ENCODE measurements around the gene C9orf153. TPM values are rescaled to one million over a fixed set of nuclear protein-coding genes. Genes with fewer than 3 reads are reported as not detected.
"Not testable (repeated sequence)": the region's sequence is repeated elsewhere in the genome, so short reads cannot be mapped to it uniquely, and the experiment has no call there.

C9orf153 gene
- total RNA-seq, 1 donor from 2014 or later, result 0.19 TPM

DNA sequence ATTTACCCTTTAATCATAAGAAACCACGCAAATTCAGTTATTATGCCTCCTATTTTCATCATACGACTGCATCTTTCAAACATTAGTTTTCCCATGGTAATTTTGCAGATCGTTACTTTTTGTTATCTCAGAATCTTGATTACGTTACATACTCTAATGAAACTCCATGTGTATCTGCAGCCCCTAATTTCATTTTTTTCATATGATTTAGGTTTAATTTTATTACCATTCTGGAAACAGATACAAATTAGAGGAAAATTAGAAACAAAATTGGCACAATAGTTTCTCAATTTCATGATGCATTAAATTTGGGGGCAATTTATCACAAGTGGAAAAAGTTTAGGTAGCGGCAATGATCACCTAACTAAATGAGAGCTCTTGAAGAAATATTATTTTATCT lies 52.3 kb downstream of the C9orf153 start:
- TF ChIP-seq, protein P1, sequence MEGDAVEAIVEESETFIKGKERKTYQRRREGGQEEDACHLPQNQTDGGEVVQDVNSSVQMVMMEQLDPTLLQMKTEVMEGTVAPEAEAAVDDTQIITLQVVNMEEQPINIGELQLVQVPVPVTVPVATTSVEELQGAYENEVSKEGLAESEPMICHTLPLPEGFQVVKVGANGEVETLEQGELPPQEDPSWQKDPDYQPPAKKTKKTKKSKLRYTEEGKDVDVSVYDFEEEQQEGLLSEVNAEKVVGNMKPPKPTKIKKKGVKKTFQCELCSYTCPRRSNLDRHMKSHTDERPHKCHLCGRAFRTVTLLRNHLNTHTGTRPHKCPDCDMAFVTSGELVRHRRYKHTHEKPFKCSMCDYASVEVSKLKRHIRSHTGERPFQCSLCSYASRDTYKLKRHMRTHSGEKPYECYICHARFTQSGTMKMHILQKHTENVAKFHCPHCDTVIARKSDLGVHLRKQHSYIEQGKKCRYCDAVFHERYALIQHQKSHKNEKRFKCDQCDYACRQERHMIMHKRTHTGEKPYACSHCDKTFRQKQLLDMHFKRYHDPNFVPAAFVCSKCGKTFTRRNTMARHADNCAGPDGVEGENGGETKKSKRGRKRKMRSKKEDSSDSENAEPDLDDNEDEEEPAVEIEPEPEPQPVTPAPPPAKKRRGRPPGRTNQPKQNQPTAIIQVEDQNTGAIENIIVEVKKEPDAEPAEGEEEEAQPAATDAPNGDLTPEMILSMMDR (conservative IDR thresholded peaks at IDR 0.05), result no peak
- Mint-ChIP-seq H3K9me3 (peaks cover 2% of the 10 kb centered on the region), H3K4me1 (no peaks in the 10 kb centered on the region), H3K4me3 (no peak overlapping the region), H3K27ac (ENCODE audit: unreplicated experiment) (no peak overlapping the region), H3K36me3 (ENCODE audit: low read depth) (no peaks in the 10 kb centered on the region), H3K27me3 (ENCODE audit: low read depth) (no peaks in the 10 kb centered on the region)
- no peak for DNase-seq (ENCODE audit: low read depth, low spot score)

DNA sequence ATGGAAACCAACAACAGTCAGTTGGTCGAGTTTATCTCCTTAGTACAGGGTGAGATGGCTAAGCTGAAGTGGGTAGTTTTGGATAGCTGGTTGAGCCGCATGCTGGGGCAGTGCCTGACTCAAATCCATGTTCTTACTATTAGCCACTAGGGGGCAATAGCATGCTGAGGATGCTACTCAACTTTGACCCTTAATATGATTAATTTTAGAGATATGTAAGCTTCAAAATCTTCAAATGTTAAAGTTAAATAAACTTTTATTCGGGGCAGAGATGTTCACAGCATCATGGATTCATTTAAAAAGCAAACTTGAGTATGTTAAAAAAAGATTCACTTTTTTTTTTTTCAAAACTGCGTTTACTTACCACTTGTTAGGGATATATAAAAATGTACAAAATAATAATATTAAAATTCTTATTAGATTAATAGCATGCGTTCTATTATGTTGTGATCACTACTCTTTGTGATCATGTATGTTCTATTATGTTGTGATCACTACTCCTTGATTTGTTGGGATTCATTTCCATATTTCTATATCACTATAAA lies 57.0 kb downstream of the C9orf153 start:
- no peaks in the 10 kb centered on the region for H3K9me3 Mint-ChIP-seq
- no peaks in the 10 kb centered on the region for H3K36me3 Mint-ChIP-seq (ENCODE audit: low read depth)
- no peak for DNase-seq (ENCODE audit: low read depth, low spot score)
- H3K27me3 Mint-ChIP-seq (ENCODE audit: low read depth), result peaks cover 2% of the 10 kb centered on the region
- no peaks in the 10 kb centered on the region for H3K4me1 Mint-ChIP-seq
- H3K27ac Mint-ChIP-seq (ENCODE audit: unreplicated experiment), result no peak overlapping the region
- TF ChIP-seq, protein P1 (conservative IDR thresholded peaks at IDR 0.05), result peak; percentile 93
- H3K4me3 Mint-ChIP-seq, result no peak overlapping the region

DNA sequence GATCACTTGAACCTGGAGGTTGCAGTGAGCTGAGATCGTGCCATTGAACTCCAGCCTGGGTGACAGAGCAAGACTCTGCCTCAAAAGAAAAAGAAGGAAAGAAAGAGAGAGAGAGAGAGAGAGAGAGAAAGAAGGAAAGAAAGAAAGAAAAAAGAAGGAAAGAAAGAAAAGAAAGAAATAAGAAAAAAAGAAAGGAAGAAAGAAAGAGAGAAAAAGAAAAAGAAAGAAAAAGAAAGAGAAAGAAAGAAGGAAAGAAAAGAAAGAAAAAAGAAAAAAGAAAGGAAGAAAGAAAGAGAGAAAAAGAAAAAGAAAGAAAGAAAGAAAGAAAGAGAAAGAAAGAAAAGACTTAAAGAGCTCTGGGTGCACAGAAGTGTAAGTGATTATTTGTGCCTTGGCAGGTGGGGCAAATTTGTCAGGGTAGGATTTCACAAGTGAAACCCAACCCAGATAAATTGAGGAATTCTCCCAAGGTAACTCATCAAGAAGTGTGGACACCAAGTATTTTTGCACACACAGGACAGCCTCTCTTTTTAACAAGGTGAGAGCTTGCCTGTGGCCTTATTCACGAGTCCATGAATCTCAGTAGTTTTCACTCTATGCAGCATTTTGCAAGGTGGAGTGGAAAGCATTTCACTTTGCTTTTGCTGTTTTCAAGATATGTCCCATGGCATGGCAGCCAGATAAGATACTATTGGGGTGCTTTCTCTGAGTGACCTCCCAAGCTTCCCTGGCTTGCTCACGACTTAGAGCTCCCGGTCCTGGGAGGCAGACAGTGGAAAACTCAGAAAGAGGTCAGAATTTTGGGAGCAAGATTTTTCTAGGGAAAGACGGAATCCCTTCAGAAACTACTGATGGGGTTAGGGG lies 57.8 kb downstream of the C9orf153 start:
- Mint-ChIP-seq H3K36me3 (ENCODE audit: low read depth) (peaks cover 2% of the 10 kb centered on the region), H3K4me1 (no peaks in the 10 kb centered on the region), H3K27me3 (ENCODE audit: low read depth) (peaks cover 2% of the 10 kb centered on the region), H3K9me3 (peaks cover 2% of the 10 kb centered on the region), H3K27ac (ENCODE audit: unreplicated experiment) (no peak overlapping the region), H3K4me3 (no peak overlapping the region)
- TF ChIP-seq, protein P1 (conservative IDR thresholded peaks at IDR 0.05), result no peak
- no peak for DNase-seq (ENCODE audit: low read depth, low spot score)

DNA sequence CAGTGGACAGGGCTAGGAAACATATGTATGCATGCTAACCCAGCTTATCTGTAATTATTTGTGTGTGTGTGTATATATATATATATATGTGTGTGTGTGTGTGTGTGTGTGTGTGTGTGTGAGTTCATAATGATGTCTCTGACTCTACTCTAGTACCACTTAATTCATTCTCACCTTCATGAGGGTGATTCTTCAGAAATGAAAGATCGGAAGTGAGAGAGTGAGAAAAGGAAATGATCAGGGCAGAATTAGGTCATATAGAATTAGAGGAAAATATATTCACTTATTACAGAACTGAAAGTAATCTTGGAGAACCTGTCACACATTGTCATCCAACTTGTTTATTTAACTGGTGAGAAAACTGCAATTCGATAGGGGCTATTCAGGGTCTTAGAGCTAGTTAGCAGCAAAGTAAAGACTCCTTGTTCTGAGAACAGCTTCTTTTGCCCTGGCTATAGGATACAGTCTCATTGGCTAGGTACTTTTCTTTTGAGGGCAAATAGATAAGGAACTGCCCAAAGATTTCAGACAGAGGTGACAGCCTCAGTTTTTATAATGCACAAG lies 58.8 kb downstream of the C9orf153 start:
- peaks cover 10% of the 10 kb centered on the region for H3K9me3 Mint-ChIP-seq
- H3K27me3 Mint-ChIP-seq (ENCODE audit: low read depth), result peaks cover 2% of the 10 kb centered on the region
- no peak overlapping the region for H3K27ac Mint-ChIP-seq (ENCODE audit: unreplicated experiment)
- peaks cover 2% of the 10 kb centered on the region for H3K36me3 Mint-ChIP-seq (ENCODE audit: low read depth)
- H3K4me3 Mint-ChIP-seq, result no peak overlapping the region
- TF ChIP-seq, protein P1 (conservative IDR thresholded peaks at IDR 0.05), result no peak
- H3K4me1 Mint-ChIP-seq, result no peaks in the 10 kb centered on the region
- DNase-seq (ENCODE audit: low read depth, low spot score), result no peak

DNA sequence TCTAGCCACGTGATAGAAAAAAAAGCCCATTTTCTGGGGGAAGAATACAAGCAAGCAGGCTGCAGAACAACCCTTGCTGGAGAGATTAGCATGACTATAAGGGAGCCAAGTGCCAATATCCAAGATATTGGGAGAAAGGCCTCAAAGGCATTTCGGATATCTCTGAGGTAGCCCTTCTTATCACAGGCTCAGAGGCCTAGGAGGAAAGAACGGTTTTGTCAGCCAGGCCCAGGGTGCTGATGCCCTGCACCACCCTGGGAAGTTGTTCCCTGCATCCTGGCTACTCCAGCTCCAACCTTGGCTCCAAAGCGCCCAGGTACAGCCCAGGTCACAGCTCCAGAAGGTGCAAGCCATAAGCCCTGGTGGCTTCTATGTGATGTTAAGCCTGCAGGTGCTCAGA lies 66.4 kb downstream of the C9orf153 start:
- Mint-ChIP-seq H3K27me3 (ENCODE audit: low read depth) (no peaks in the 10 kb centered on the region), H3K27ac (ENCODE audit: unreplicated experiment) (no peak overlapping the region), H3K36me3 (ENCODE audit: low read depth) (peaks cover 21% of the 10 kb centered on the region), H3K4me3 (no peak overlapping the region), H3K9me3 (peaks cover 30% of the 10 kb centered on the region), H3K4me1 (no peaks in the 10 kb centered on the region)
- no peak for DNase-seq (ENCODE audit: low read depth, low spot score)
- TF ChIP-seq, protein P1 (conservative IDR thresholded peaks at IDR 0.05), result no peak

DNA sequence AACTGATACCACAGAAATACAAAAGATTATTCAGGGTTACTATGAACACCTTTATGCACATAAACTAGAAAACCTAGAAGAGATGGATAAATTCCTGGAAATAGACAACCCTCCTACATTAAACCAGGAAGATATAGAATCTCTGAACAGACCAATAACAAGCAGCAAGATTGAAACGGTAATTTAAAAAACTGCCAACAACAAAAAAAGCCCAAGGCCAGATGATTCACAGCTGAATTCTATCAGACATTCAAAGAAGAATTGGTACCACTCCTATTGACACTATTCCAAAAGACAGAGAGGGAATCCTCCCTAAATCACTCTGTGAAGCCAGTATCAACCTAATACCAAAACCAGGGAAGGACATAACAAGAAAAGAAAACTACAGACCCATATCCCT lies 68.8 kb downstream of the C9orf153 start:
- H3K27ac Mint-ChIP-seq (ENCODE audit: unreplicated experiment), result not testable (repeated sequence)
- Mint-ChIP-seq H3K36me3 (ENCODE audit: low read depth) (peaks cover 21% of the 10 kb centered on the region), H3K9me3 (peaks cover 23% of the 10 kb centered on the region)

More for the DNA sequence above, 68.8 kb downstream of the C9orf153 start:
- not testable (repeated sequence) for H3K4me1 Mint-ChIP-seq; H3K4me3 Mint-ChIP-seq; DNase-seq (ENCODE audit: low read depth, low spot score); H3K27me3 Mint-ChIP-seq (ENCODE audit: low read depth)

Data from neural crest cell (in vitro differentiated cells).